Heart left ventricle (tissue), 16 donors: ENCODE results near the gene BCAR1. TPM values are rescaled to one million over a fixed set of nuclear protein-coding genes. Genes with fewer than 3 reads are reported as not detected.
"Not testable (repeated sequence)": the region's sequence is repeated elsewhere in the genome, so short reads cannot be mapped to it uniquely, and the experiment has no call there.

Source experiments
- ATAC-seq, 4 donors: fragments of 200-7000 bp; cut with Tn5 transposase; one replicate each; pipeline ENCODE4 v1.9.1; 2020 to 2022; ENCODE audit warnings: moderate library complexity in 4 of 4, mild to moderate bottlenecking in 3 of 4, moderate number of reproducible peaks in 1 of 4
- DNase-seq, 5 donors: peaks; one replicate each; pipeline ENCODE4 v3.0.0-alpha.2; 2020
- H3K27ac ChIP-seq, 12 donors: fragments of 200-600 bp; sonication (generic) in 4 of 12; one replicate each; pipeline versions ENCODE4 v1.5.0 to v1.8.0; 2016 to 2022; ENCODE audit warnings: mild to moderate bottlenecking in 2 of 12
- H3K27me3 ChIP-seq, 9 donors: fragments of 200-600 bp; sonication (generic) in 2 of 9; one replicate each; pipeline versions ENCODE4 v1.5.1 to v1.8.0; 2016 to 2022; ENCODE audit warnings: mild to moderate bottlenecking in 3 of 9
- H3K36me3 ChIP-seq, 9 donors: fragments of 200-600 bp; sonication (generic) in 2 of 9; one replicate each; pipeline versions ENCODE4 v1.5.0 to v1.8.0; 2018 to 2022; ENCODE audit warnings: mild to moderate bottlenecking in 2 of 9
- H3K4me1 ChIP-seq, 12 donors: fragments of 200-600 bp; sonication (generic) in 4 of 12; one replicate each; pipeline versions ENCODE4 v1.5.0 to v1.8.0; 2016 to 2022; ENCODE audit warnings: mild to moderate bottlenecking in 3 of 12
- H3K4me3 ChIP-seq, 12 donors: fragments of 200-600 bp; sonication (generic) in 4 of 12; one replicate each; pipeline versions ENCODE4 v1.5.0 to v1.8.0; 2017 to 2022; ENCODE audit warnings: mild to moderate bottlenecking in 9 of 12, moderate library complexity in 4 of 12
- H3K9me3 ChIP-seq, 12 donors: fragments of 200-600 bp; sonication (generic) in 4 of 12; one replicate each; pipeline versions ENCODE4 v1.5.0 to v1.8.0; 2016 to 2022; ENCODE audit warnings: mild to moderate bottlenecking in 1 of 12
- POLR2A ChIP-seq, 2 donors: fragments of 450-650 bp; IDR thresholded peaks; one replicate each; pipeline ENCODE4 v1.6.1; 2017; ENCODE audit warnings: antibody characterized with exemption in 2 of 2, mild to moderate bottlenecking in 2 of 2, moderate library complexity in 2 of 2
- WGBS, 4 donors: extraction: QIAGEN DNeasy Blood & Tissue Kit in 2 of 4; methylation state at CpG; one replicate each; pipeline versions ENCODE4 v1.1.5 to v1.1.7; 2013 to 2018; 5-methylcytosine and 5-hydroxymethylcytosine counted together
- intact Hi-C, 10 donors: fragments of 100-400 bp; cut with DNase I; formaldehyde crosslinking; loops; one replicate each; pipeline versions ENCODE4 v1.11.1 to v1.14.2; 2022
- polyA plus RNA-seq, 2 donors: library from polyadenylated mRNA; stranded (reverse); fragments of 200-250 nt; gene quantifications; one replicate each; pipeline ENCODE4 v1.2.3, GENCODE V29; 2013
- total RNA-seq, 9 donors: library from RNA; depleted of rRNA in 2 of 9; stranded (reverse); fragments of >200 nt in 2 of 9; fragmentation: NEBNext Ultra II Directional in 3 of 9; extraction: Animal tissue kit (Norgen Biotek cat#: 25700) in 3 of 9; gene quantifications; one replicate each; pipeline versions ENCODE4 v1.1.0 to v1.2.4, GENCODE V29; 2016 to 2023
- TF ChIP-seq, protein P1 (sequence below), 12 donors: fragments of 200-600 bp; sonication (generic) in 4 of 12; IDR thresholded peaks; one replicate each; pipeline versions ENCODE4 v1.5.0 to v1.8.0; 2018 to 2022; ENCODE audit warnings: antibody characterized with exemption in 12 of 12, mild to moderate bottlenecking in 5 of 12
- donor health status: ischemic (EF 13 %, LVEDD 7.1; RV severe dilation, severe dysfunction).
- donor health status: healthy with polysubstance abuse.
- donor health status: DM: no; HTN: yes; CAD: no.
- donor health status: DM: no; HTN: no; CAD: no.
- donor health status: ischemic (EF 25% LVEDD 6.9; RV normal size, moderate dysfunction).
- donor health status: ischemic (EF 25% LVEDD 5.7; RV mildly dilated, moderate dysfunction).
- donor health status: healthy.
- donor health status: DM: yes; HTN: yes; CAD: no.
- donor health status: ischemic (EF 35%, LVEDD 5.7; RV mildly dilated, moderate dysfunction).
- donor health status: nonischemic (EF 11% LVEDD 7.7; RV severe dilation, severe dysfunction).
- donor health status: DM: yes; HTN: yes; CAD: no.
- donor health status: PGD.
- donor health status: ischemic (EF 29% LVEDD 5.4; RV normal size, mild dysfunction).
- donor health status: nonischemic (EF 23%, LVEDD 6.1; RV moderate dilation, normal function).

The BCAR1 gene
- total and polyA plus RNA-seq, 11 donors, result 51.4 to 129 (median 72.0) TPM

GRCh38 chr16:75286389-75286788 is 35.0 kb upstream of the BCAR1 start:
- no peak overlapping the region for H3K27ac ChIP-seq
- no peaks in the 10 kb centered on the region for H3K27me3 ChIP-seq
- no peak for TF ChIP-seq POLR2A (IDR thresholded peaks at IDR 0.05)
- TF ChIP-seq, protein P1, sequence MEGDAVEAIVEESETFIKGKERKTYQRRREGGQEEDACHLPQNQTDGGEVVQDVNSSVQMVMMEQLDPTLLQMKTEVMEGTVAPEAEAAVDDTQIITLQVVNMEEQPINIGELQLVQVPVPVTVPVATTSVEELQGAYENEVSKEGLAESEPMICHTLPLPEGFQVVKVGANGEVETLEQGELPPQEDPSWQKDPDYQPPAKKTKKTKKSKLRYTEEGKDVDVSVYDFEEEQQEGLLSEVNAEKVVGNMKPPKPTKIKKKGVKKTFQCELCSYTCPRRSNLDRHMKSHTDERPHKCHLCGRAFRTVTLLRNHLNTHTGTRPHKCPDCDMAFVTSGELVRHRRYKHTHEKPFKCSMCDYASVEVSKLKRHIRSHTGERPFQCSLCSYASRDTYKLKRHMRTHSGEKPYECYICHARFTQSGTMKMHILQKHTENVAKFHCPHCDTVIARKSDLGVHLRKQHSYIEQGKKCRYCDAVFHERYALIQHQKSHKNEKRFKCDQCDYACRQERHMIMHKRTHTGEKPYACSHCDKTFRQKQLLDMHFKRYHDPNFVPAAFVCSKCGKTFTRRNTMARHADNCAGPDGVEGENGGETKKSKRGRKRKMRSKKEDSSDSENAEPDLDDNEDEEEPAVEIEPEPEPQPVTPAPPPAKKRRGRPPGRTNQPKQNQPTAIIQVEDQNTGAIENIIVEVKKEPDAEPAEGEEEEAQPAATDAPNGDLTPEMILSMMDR (IDR thresholded peaks at IDR 0.05), result no peak
- ATAC-seq, result no peak
- peaks cover 0 to 14% (median 2%) of the 10 kb centered on the region in 9 donors for H3K36me3 ChIP-seq
- no peak overlapping the region for H3K4me3 ChIP-seq
- peaks cover 0 to 29% (median 19%) of the 10 kb centered on the region in 12 donors for H3K4me1 ChIP-seq
- no peaks in the 10 kb centered on the region for H3K9me3 ChIP-seq
- intact Hi-C loops, result no loop called here
- no peak for DNase-seq
- 86 to 90% (median 89%) methylated on average over 6 of the region's 6 CpGs for WGBS, 4 donors

DNA sequence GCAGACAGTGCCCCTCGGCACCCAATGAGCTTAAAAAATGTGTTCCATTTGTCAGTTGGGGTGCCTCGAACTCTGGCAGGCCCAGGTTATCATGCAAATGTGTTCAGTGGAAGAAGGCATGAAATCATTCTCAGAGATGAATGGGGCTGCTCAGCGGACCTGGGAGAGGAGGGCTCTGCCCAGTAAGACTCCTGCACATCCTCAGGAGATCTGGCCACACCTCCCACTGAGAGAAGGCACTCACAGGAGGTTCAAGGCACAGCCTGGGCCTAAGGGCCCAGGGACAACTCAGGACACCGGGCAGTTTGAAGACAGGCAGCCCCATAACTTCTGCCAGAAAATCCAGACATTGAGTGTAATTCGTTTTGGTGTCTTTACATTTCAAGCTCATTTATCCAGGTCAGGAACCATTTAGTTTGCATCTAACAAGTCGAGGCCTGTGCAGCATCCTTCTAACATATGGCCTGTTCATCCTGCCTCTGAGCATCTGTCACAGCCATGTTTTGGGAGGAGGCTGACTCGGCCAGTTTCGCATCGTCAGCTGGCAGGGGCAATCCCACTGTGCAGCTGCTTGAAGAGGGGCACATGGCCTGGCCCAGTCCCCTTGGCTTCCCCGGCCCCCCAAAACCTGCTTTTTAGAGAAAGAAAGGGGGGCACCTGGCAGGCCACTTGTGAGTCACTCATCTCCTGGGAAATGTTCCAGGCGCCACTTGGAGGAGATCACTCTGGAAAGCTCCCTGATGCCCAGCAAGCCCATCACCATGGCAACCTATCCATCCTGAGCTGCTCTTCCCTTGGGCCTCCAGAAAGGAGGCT is 31.2 kb upstream of the BCAR1 start:
- Histone ChIP-seq H3K36me3 (no peaks in the 10 kb centered on the region), H3K27me3 (peaks cover 0 to 6% (median 0%) of the 10 kb centered on the region in 9 donors), H3K9me3 (no peaks in the 10 kb centered on the region), H3K4me1 (peaks cover 0 to 5% (median 0%) of the 10 kb centered on the region in 12 donors), H3K27ac (no peak overlapping the region), H3K4me3 (no peak overlapping the region)
- 90 to 94% (median 93%) methylated on average over 9 to 11 of the region's 11 CpGs for WGBS, 4 donors
- DNase-seq, result no peak
- intact Hi-C loops, result no loop called here
- no peak for ATAC-seq
- TF ChIP-seq, protein P1 (IDR thresholded peaks at IDR 0.05), result no peak
- no peak for TF ChIP-seq POLR2A (IDR thresholded peaks at IDR 0.05)

DNA sequence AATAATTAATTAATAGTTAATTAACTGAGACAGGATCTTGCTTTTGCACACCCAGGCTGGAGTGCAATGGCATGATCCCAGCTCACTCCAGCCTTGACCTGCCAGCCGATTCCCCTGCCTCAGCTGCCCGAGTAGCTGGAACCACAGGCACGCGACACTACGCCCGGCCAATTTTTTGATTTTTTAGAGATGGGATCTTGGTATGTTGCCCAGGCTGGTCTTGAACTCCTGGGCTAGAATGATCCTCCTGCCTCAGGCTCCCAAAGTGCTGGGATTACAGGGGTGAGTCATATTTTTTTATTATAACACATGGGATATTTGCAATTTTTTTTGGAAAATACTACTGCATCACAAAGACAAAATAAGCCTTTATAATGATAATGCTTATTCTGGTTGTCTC is 30.4 kb upstream of the BCAR1 start:
- DNase-seq, result no peak
- no peak for ATAC-seq
- Histone ChIP-seq H3K27ac (no peak overlapping the region), H3K4me1 (no peaks in the 10 kb centered on the region), H3K4me3 (no peak overlapping the region), H3K36me3 (no peaks in the 10 kb centered on the region), H3K27me3 (peaks cover 0 to 13% (median 0%) of the 10 kb centered on the region in 9 donors), H3K9me3 (no peaks in the 10 kb centered on the region)
- 91 to 99% (median 96%) methylated on average over 6 of the region's 6 CpGs for WGBS, 4 donors
- intact Hi-C loops, result no loop called here
- TF ChIP-seq POLR2A (IDR thresholded peaks at IDR 0.05), result no peak
- TF ChIP-seq, protein P1 (IDR thresholded peaks at IDR 0.05), result no peak

DNA sequence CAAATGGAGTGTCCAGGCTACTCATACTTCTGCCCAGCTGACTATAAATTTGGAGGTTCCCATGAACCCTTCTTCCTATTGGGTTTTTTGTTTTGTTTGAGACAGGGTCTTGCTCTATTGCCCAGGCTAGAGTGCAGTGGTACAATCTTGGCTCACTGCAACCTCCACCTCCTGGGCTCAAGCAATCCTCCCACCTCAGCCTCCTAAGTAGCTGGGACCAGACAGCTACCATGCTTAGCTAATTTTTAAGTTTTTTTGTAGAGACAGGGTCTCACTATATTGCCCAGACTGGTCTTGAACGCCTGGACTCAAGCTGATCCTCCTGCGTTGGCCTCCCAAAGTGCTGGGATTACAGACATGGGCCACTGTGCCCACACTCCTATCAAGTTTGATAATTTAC is 29.6 kb upstream of the BCAR1 start:
- H3K9me3 ChIP-seq, intact Hi-C loops, H3K4me1 ChIP-seq, DNase-seq, H3K36me3 ChIP-seq, H3K27ac ChIP-seq, ATAC-seq, H3K4me3 ChIP-seq: not testable (repeated sequence)
- H3K27me3 ChIP-seq, result peaks cover 0 to 13% (median 0%) of the 10 kb centered on the region in 9 donors
- WGBS, 4 donors, result 96 to 100% (median 98%) methylated on average over 2 of the region's 2 CpGs
